NCI-H1417 (cell line): ENCODE measurements around the gene MIA2.
"Not testable (repeated sequence)": the region's sequence is repeated elsewhere in the genome, so short reads cannot be mapped to it uniquely, and the experiment has no call there.

Source experiments
- DNase-seq, 3 experiments: peaks; one replicate each; lab custom pipeline; 2025; lab: John Stamatoyannopoulos, UW

MIA2 gene

GRCh38 chr14:39233680-39234326, at the start of gene MIA2:
TSS of gene MIA2 (plus strand) at chr14:39233915. CDS start at chr14:39234115, 200 bp downstream.
- no peak for DNase-seq

- no peak for DNase-seq
These were observed 49.0 kb upstream of the MIA2 start for GRCh38 chr14:39184628-39185255.

- no peak for DNase-seq
These were observed 48.3 kb upstream of the MIA2 start for GRCh38 chr14:39185256-39186049.

- no peak for DNase-seq
These were observed 46.7 kb upstream of the MIA2 start for GRCh38 chr14:39186941-39187525.

- DNase-seq: no peak
These were observed 29.8 kb upstream of the MIA2 start for GRCh38 chr14:39203659-39204606.

- DNase-seq: not testable (repeated sequence)
These were observed 26.3 kb upstream of the MIA2 start for GRCh38 chr14:39207430-39207829.

- no peak for DNase-seq
These were observed 22.5 kb upstream of the MIA2 start for GRCh38 chr14:39211109-39211741.

GRCh38 chr14:39212034-39212433, 21.7 kb upstream of the MIA2 start:
- DNase-seq: no peak

GRCh38 chr14:39212693-39213092, 21.0 kb upstream of the MIA2 start:
- DNase-seq: no peak

GRCh38 chr14:39217214-39217879, 16.4 kb upstream of the MIA2 start:
- no peak for DNase-seq

GRCh38 chr14:39218171-39218769, 15.4 kb upstream of the MIA2 start:
- DNase-seq: no peak

GRCh38 chr14:39219075-39219499, 14.6 kb upstream of the MIA2 start:
- DNase-seq: no peak

GRCh38 chr14:39220473-39220872, 13.2 kb upstream of the MIA2 start:
- DNase-seq: not testable (repeated sequence)

GRCh38 chr14:39228044-39228443, 5.7 kb upstream of the MIA2 start:
- no peak for DNase-seq

- no peak for DNase-seq
These were observed 5.0 kb upstream of the MIA2 start for GRCh38 chr14:39228509-39229221.

- DNase-seq: no peak
These were observed 4.5 kb upstream of the MIA2 start for GRCh38 chr14:39229222-39229543.

GRCh38 chr14:39229601-39230110, 4.1 kb upstream of the MIA2 start:
- DNase-seq: no peak

GRCh38 chr14:39230416-39231035, 3.2 kb upstream of the MIA2 start:
- no peak for DNase-seq
